ENCODE measurements around the gene ARL4A. TPM values are rescaled to one million over a fixed set of nuclear protein-coding genes. Genes with fewer than 3 reads are reported as not detected.

Gene ARL4A
- polyA plus RNA-seq, 1 donor (not counting 4 experiments of a cell fraction or from before 2014, with no cell fraction given): 17.1 TPM

DNA sequence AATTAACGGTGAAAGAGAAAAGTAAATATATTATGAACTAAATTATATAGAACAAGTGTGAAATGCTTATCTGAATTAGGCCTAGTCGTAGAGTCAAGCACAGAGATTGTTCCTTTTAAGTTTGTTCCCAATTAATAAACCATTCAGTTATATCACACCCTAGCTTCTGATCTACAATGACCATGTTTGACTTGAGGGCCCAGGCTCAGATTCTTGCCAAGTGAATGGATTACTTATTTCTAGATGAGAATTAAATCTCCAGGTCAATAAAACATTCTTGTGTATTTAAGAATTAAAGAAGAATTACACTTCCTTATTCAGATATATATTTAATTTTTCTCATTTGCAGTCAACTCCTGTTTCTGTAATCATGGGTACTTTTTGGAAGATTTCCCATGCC is 37.4 kb upstream of the ARL4A start:
- H3K4me1 ChIP-seq (ENCODE audit: control insufficient read depth, extremely low read depth, insufficient read depth, low read length): peaks cover 43% of the 10 kb centered on the region
- H3K9me1 ChIP-seq (ENCODE audit: control insufficient read depth, extremely low read depth, insufficient read depth, low read length): no peaks in the 10 kb centered on the region
- H3K27me3 ChIP-seq (ENCODE audit: control insufficient read depth, extremely low read depth, insufficient read depth, low read length): no peaks in the 10 kb centered on the region
- no peak overlapping the region for H2AFZ ChIP-seq (ENCODE audit: control insufficient read depth, low read length)
- dilution Hi-C loops (cut with MboI; ENCODE audit: extremely low pct_ligation_motif_present, low sequenced_read_pairs): no loop called here
- DNase-seq (ENCODE audit: low read depth, low spot score): no peak
- H3K9ac ChIP-seq (ENCODE audit: control insufficient read depth, extremely low read depth, insufficient read depth, low read length): no peak overlapping the region
- no peak for TF ChIP-seq CTCF (optimal IDR thresholded peaks at IDR 0.05 in 1 of 3, IDR thresholded peaks at IDR 0.05 in 1 of 3, conservative IDR thresholded peaks at IDR 0.05 in 1 of 3; ENCODE audit: extremely low read depth in 1 of 3, insufficient read depth in 2 of 3, low read length in 3 of 3)
- TF ChIP-seq EZH2 (IDR thresholded peaks at IDR 0.05; ENCODE audit: low read length): no peak
- H3K79me2 ChIP-seq (ENCODE audit: control insufficient read depth, insufficient read depth, low read length): no peaks in the 10 kb centered on the region
- FAIRE-seq: no peak
- H4K20me1 ChIP-seq (ENCODE audit: control insufficient read depth, extremely low read depth, insufficient read depth, low read length): no peaks in the 10 kb centered on the region
- no peak overlapping the region for H3K27ac ChIP-seq (ENCODE audit: control insufficient read depth, insufficient read depth, low read length)
- no peaks in the 10 kb centered on the region for H3K9me3 ChIP-seq (ENCODE audit: control insufficient read depth, low read depth, low read length)
- H3K36me3 ChIP-seq (ENCODE audit: control insufficient read depth in 2 of 2, extremely low read depth in 1 of 2, insufficient read depth in 2 of 2, low read length in 2 of 2): no peaks in the 10 kb centered on the region
- no peak overlapping the region for H3K4me2 ChIP-seq (ENCODE audit: control insufficient read depth, extremely low read depth, insufficient read depth, low read depth, low read length)
- no peak overlapping the region for H3K4me3 ChIP-seq (ENCODE audit: control insufficient read depth in 2 of 3, extremely low read depth in 1 of 3, insufficient read depth in 2 of 3, low read depth in 1 of 3, low read length in 3 of 3)

DNA sequence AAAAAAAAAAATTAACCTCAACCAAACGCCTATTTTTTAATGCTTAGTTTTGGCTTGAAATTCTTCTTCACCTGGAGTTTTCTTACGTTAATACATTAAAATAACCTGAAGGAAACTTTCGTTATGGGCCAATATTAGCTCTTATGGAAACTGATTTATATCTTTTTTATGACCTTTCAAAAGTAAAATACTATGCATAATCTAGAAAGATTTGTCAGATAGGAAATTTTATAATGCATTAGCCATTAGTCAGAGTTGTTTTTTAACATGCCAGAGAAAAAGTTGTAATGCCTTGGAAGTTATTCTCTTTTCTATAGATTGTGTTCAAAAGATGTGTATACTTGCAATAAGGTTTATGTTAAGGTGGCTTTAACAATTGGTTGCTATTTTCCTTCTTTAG is 34.3 kb upstream of the ARL4A start:
- no peaks in the 10 kb centered on the region for H3K36me3 ChIP-seq (ENCODE audit: control insufficient read depth in 2 of 2, extremely low read depth in 1 of 2, insufficient read depth in 2 of 2, low read length in 2 of 2)
- no peak overlapping the region for H3K4me3 ChIP-seq (ENCODE audit: control insufficient read depth in 2 of 3, extremely low read depth in 1 of 3, insufficient read depth in 2 of 3, low read depth in 1 of 3, low read length in 3 of 3)
- no peaks in the 10 kb centered on the region for H3K27me3 ChIP-seq (ENCODE audit: control insufficient read depth, extremely low read depth, insufficient read depth, low read length)
- H3K9me3 ChIP-seq (ENCODE audit: control insufficient read depth, low read depth, low read length): no peaks in the 10 kb centered on the region
- no peak for DNase-seq (ENCODE audit: low read depth, low spot score)
- no peak overlapping the region for H3K9ac ChIP-seq (ENCODE audit: control insufficient read depth, extremely low read depth, insufficient read depth, low read length)
- FAIRE-seq: no peak
- dilution Hi-C loops (cut with MboI; ENCODE audit: extremely low pct_ligation_motif_present, low sequenced_read_pairs): no loop called here
- H3K27ac ChIP-seq (ENCODE audit: control insufficient read depth, insufficient read depth, low read length): no peak overlapping the region
- peak overlapping the region; percentile 16 for H3K4me2 ChIP-seq (ENCODE audit: control insufficient read depth, extremely low read depth, insufficient read depth, low read depth, low read length)
- H3K79me2 ChIP-seq (ENCODE audit: control insufficient read depth, insufficient read depth, low read length): no peaks in the 10 kb centered on the region
- TF ChIP-seq EZH2 (IDR thresholded peaks at IDR 0.05; ENCODE audit: low read length) (no peak), CTCF (optimal IDR thresholded peaks at IDR 0.05 in 1 of 3, IDR thresholded peaks at IDR 0.05 in 1 of 3, conservative IDR thresholded peaks at IDR 0.05 in 1 of 3; ENCODE audit: extremely low read depth in 1 of 3, insufficient read depth in 2 of 3, low read length in 3 of 3) (no peak)
- H2AFZ ChIP-seq (ENCODE audit: control insufficient read depth, low read length): no peak overlapping the region
- no peaks in the 10 kb centered on the region for H3K9me1 ChIP-seq (ENCODE audit: control insufficient read depth, extremely low read depth, insufficient read depth, low read length)
- H3K4me1 ChIP-seq (ENCODE audit: control insufficient read depth, extremely low read depth, insufficient read depth, low read length): peaks cover 39% of the 10 kb centered on the region
- no peaks in the 10 kb centered on the region for H4K20me1 ChIP-seq (ENCODE audit: control insufficient read depth, extremely low read depth, insufficient read depth, low read length)

All from keratinocyte (primary cell).